Hematopoietic multipotent progenitor cell treated with erythropoietin and hydrocortisone succinate and interleukin-3 and kit ligand, for 15 days (in vitro differentiated cells): ENCODE results near the gene ZNF648.
"Not testable (repeated sequence)": the region's sequence is repeated elsewhere in the genome, so short reads cannot be mapped to it uniquely, and the experiment has no call there.

Experiments used
- DNase-seq: peaks from one replicate; pipeline ENCODE4 v3.0.0-alpha.2; 2015; ENCODE audit warnings: low spot score

The ZNF648 gene, protein sequence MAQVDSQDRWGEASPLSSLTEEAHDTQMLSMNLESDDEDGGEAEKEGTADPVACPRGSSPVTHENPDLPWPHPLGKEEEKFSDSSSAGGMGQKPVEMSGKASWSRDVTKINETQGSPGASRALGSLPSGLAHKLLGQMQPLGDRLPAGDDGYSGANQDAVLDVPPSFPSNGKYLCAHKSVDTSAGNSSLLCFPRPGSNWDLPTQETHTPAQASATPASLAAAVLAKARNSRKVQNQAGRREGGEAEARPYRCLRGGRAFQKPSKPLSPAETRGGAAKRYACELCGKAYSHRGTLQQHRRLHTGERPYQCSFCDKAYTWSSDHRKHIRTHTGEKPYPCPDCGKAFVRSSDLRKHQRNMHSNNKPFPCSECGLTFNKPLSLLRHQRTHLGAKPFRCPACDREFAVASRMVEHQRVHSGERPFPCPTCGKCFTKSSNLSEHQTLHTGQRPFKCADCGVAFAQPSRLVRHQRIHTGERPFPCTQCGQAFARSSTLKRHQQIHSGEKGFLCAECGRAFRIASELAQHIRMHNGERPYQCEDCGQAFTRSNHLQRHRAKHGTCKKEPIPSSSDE

DNA sequence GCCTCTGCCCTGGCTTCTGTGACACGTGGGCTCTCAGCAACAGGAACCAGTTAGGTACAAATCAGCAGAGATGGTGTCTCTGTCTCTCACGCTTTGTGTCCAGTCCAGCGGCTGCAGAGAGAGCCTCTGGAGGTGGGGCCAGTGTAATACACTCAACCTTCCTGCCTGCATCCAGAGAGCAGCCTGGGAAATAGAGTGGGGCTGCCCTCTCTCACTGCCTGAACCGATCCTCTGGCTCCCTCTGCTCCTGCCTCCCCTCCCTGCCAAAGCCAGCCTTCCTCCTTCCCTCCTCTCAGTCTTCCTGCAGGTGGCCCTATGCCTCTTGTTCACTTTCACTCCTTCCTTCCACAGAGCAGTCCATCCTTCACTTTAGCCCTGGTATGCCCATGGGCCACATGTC lies at the start of gene ZNF648:
TSS of gene ZNF648 (minus strand) at position 119 of the 400 bp plus-strand sequence. CDS start 3,702 bp downstream, outside the sequence.
- no peak for DNase-seq

DNA sequence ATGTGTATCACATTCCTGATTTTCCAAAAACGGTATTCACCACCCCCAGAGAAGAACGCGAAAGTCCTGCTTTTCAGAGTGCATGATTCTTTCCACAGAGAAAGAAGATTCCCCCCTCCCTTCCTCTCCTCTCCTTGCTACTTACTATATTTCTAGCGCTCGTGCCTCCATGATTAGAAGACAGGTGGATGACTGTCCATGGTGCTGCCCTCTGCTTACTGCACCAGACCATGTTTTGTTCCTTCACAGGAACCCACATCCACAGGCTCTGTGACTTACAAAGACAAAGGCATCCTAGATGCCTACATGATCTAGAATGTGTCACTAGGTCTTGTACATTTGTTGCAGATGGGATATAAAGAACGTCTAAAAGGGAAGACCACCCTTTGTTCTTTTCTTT lies 49.1 kb upstream of the ZNF648 start:
- DNase-seq = no peak

DNA sequence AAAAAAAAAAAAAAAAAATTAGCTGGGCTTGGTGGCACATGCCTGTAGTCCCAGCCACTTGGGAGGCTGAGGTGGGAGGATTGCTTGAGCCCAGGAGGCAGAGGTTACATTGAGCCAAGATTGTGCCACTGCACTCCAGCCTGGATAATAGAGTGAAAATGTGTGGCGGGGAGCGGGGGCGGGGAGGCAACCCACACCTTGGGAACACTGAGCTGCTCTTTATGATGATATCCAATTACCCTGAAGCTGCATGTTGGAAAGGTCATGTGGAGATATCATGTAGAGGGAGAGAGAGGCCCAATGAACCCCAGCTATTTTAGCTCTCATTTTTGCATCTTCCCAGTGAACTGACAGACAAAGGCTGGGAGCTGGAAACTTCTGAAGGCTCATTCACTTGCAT lies 48.3 kb upstream of the ZNF648 start:
- DNase-seq = no peak

DNA sequence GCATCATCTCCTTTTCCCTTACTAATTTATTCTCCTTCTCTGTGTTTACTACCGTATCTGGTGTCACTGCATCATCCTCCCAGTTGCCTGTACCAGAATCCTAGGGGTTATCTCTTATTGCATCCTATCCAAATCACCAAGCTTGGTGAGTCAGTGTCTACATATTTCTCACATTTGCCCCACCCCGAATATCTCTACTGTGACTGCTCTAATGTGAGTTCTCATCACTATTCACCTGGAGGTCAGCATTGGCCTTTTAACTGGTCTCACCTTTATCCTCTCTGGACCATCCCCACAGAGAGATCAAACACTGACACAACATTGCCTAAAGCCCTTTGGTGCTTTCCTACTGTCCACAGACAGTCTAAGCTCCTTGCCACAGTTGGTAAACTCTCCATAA lies 45.7 kb upstream of the ZNF648 start:
- DNase-seq = no peak

DNA sequence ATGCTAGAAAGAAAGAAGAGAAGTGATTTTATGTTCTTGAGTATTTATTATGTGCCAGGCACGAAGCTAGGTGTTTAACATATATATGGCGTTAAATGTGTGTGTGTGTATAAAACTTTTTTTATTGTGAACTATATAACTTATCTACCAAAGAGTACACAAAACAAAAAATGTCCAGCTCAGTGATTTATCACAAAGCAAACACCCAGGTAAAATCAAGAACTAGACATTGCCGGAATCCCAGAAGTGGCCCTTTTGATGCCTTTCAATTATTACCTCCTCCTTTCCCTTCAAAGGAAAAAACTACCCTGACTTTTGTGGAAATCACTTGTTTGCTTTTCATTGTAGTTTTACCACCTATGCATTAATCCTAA lies 40.5 kb upstream of the ZNF648 start:
- DNase-seq = no peak

DNA sequence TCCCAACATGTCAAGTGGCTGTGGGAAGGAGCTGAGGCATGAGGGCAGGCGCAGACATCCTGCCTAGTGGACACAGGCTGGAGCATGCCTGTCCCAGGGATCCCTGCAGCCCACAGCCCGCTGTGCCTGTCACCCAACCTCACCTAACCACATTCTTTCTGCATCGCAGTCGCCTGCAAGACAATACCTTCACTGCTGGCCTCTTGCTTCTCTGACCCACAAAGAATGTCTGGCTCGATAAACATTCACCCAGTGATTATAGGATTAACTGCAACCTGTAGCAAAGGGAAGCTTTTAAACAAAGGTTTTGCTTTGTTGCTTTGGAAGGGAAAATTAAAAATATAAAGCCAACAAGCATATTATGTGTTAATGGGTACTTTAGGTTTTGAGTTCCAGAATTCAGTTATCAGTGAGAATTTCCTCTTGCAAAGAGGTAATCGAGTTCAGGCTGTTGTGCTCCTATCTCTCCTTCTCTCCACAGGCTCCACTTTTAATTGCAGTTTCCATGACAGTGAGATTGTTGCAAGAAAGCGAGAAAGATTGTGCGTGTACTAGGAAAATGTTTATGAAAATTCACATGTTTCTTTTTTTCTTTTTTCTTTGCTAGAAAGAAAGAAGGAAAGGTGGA lies 40.0 kb upstream of the ZNF648 start:
- no peak for DNase-seq

DNA sequence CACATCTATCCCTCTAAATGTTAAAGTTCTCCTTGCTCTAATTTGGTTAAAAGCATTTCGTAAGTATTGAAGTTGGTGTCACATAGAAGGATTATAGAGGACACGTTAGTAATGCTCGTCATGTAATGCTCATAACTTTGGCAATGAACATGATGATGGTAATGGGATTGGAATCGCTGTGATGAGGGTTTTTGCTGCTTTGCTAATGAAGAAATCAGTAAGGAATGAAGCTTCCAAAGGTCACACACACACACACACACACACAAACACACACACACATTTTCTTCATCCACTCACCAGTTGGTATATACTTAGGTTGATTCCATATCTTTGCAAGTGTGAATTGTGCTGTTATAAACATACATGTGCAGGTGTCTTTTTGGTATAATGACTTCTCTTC lies 36.8 kb upstream of the ZNF648 start:
- no peak for DNase-seq

DNA sequence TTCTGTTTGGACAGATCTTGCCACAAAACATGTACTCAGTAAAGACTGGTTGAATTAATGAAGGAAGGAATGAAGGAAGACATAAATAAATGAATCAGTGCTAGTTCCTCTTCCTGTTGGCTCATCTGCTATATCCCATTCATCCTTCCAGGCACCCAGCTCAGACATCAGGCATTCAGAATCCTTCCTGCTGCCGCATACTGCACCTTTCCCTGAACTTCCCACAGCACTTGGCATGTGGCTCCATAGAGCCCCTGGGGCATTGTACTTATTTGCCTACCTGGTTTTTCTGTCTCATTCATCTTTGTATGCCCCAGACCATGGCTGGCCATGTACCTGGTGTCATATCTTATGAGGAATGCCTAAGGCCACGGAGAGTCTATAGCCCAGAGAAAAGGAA lies 34.4 kb upstream of the ZNF648 start:
- no peak for DNase-seq

DNA sequence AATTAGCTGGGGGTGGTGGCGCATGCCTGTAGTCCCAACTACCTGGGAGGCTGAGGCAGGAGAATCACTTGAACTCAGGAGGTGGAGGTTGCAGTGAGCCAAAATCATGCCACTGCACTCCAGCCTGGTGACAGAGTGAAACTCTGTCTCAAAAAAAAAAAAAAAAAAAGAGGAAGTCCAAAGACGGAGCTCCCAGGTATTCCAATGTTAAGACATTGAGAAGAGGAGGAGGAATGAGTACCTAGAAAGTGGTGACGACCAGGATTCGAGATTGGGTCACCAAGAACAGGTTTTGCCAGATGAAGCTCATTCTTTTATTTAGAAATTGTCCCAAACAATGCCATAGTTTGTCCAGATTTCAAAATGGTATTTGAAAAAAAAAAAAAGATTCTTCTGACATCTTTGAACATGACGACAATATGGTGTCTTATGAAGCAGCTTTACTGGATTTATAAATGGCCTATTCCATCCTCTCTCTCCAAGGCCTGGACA lies 33.0 kb upstream of the ZNF648 start:
- DNase-seq = not testable (repeated sequence)

DNA sequence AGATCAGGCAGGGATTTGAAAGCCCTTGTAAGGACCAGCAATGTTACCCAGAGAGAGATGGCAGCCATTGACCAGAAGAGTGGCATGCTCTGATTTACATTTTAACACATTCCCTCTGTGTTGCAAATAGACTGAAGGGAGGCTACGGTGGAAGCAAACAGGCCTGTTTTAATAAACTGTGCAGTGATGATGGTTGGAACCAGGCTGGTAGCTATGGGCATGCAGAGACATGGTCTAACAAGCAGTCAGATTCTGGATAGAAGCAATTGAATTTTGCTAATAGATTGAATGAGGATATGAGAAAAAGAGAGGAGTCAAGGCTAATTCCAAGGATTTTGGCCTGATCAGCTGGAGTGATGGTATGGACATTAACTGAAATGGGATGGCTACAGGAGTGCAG lies 32.3 kb upstream of the ZNF648 start:
- no peak for DNase-seq

DNA sequence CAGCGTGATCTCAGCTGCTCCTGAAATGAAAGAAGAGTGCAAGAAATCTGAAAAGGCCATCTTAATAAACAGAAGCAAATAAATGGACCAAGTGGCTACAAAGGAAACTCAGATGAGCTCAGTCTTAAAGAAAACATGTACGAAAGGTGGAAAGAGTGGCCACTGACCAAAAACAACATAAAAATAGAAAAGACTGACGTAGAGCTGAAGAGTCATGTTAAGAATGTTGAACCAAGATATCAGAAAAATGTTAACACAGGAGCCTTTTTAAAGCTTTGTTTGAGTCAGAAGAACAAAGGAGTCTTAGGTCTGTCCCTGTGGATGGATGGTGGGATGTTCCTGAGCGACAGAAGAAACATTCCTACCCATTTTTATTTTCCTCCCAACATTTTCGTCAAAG lies 30.8 kb upstream of the ZNF648 start:
- DNase-seq = no peak

DNA sequence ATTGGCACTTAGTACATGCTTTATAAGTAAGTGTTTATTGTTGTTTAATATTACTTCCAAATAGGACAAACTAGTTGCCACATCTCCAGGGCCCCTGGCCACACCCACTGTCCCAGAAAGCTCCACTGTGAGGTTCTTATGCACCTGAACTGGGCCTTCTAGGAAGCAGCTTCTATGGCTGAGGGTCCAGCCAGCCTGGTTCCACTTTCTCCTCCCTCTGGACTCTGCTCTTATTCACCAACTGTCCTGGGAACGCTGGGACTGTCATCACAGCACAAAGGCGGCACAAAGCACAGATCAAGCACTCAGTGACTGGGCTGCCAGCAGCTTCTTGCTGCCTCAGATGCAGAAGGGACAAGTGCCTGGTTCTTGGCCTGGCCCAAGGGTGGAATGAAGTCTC lies 29.6 kb upstream of the ZNF648 start:
- no peak for DNase-seq

DNA sequence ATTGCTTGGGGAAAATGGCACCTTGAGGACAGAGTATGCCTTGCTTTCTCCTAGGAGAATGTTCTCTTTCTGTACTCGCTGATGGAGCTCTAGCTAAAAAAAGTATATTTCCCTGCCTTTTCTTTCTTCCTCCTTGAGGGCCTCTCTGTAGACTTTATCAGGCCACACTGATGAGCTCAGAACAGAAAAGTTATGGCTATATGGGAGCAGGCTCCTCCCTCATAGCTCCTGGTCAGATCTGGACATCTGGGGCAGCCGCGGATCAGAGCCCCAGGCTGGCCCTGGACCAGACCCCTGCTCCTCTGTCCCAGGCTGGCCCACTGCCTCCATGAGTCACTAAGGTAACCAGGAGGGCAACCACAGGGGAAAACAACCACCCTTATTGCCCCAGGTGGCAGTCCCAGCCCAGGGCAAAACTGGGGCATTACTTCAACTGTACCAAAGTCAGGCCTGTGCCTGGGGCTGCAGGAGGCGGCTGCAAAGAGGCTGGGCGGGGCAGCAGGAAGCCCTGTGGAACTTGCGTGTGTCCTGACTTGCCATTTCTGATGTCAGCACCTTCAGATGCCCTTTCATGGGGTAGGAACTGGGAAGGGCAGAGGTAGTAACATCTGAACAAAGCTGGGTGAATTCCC lies 26.3 kb upstream of the ZNF648 start:
- DNase-seq = no peak

DNA sequence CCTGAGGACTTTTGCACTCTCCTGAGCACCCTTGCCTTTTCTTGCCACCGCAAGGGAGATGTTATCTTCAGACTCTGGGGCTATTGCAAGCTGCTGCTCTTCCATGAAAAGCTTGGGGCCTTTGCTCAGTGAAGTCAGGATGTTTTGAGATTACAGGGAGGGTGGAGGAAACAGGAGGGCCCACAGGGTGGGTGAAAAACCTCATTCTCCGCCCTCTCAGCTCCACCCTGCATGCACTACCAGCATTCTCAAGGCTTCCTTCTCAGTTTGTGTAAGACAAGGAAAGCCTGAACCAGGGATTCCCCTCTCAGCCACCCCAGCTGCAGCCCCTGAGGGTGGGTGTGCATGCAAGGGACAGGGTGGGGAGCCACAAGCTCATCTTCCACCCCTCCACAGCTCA lies 25.8 kb upstream of the ZNF648 start:
- no peak for DNase-seq

DNA sequence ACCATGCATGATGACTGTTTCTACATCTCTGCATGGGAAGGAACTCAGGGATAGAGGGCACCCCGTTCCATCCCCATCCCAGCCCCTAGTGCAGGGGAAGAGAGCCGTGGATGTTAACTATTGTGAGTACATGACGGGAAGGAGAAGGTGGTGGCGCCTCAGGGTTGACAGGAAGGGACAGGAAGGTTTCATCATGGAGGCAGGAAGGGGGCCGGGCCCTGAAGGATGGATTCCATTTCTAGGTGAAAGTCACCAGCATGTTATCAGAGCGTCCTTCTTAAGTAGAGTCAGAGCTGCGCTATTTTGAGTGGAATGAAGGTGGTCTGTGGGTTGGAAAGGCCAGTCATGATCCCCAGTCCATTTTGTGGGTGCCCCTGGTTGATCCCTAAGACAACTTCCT lies 25.1 kb upstream of the ZNF648 start:
- no peak for DNase-seq

DNA sequence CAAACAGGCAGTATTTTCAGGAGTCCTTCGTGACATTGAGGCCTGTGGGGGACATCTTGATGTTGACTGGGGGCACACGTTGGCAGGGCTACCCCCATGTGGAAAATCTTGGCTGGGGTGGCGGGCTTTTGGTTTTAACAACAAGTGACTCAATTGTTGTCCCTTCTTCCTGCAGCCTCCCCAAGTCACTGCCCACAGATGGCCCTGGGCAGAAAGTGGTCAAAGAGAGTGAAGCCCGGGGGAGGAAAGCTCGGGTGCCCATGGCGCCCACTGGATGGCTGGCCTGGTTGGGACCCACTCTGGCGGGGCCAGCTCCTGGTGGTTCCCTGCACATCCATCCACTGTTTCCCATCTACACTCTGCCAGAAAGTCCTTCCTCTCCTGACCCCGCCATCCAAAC lies 24.6 kb upstream of the ZNF648 start:
- no peak for DNase-seq

DNA sequence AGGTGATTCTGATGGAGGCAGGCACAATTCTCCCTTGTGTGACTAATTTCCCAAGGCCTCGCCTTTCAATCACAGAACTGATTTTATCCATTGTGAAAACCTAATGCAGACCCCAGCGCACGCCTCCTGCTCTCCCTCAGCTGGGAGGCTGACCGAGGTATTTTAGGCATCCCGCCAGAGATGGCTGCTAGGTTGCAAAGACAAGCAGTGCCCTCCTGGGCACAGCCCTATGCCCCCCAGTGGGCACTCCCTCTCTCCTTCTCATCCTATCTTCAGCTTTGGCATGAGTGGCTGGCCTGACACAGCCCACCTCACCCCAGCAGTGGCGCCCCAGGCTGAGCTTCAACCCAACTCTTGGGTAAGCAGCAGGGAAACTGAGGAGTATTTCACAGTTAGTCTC lies 24.2 kb upstream of the ZNF648 start:
- DNase-seq = no peak

DNA sequence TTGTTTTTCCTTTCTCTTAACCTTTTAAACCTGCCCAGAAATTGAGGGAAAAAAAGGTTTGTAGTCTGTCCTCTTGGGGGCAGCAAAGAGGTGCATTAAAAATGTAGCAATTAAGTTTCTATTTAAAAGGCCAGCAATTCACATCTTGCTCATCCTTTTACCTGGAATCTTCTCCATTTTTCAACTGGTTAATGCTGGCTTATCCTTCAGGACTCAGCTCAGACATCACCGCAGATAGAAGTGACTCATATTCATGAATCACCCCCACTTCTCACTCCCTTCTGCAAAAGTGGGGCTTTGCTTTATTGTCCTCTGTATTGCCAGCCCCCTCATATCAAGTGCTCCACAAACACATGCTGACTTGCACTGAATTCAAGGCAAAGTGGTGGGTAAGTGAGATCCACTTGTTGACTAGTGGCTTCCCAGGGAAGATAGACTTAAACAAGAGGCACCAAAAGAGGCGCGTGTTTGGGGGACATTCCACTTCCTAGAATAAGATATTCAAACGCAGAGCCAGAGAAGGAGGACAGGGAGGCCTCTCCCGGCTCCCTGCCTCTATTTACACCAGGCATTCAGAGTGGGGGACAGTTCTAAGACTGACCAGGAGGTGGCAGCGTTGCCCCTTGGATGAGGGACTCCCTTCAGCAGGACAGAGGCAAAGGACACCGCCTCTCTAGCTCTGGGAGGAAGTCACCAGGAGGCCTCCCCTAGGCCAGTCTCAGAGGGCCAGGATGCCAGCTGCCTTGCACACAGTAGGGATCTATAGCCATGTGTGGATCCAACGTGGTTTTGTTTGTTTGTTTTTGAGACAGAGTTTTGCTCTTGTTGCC lies 23.2 kb upstream of the ZNF648 start:
- DNase-seq = peak; percentile 81

DNA sequence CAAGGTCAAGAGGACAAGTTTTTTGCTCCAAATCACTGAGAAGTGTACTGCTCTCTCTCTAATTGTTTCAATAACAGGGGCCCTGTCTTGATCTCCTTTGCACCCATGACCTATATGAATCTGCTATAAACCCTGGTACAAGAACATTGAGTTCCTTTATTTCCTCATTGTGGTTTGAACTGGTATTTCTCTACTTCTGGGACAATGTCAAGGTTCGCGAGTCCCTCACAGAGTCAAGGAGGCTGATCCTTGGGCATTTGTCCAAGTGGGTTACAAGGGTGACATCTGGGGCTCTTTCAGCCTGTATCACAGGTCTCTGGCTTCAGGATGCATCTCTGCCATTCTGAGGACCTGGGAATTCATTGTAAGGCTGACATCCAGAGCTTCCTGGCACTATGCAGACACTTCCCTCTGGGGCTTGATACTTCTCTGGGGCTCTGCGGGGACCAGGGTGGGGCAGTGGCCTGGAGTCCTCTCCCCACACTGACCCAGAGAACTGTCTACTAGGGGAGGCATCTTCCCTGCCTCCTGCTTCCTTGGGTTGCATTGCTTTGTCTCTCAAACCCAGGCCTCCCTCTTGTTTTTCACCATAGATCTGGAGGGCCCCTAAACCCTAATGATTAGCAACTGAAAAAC lies 22.5 kb upstream of the ZNF648 start:
- DNase-seq = no peak

DNA sequence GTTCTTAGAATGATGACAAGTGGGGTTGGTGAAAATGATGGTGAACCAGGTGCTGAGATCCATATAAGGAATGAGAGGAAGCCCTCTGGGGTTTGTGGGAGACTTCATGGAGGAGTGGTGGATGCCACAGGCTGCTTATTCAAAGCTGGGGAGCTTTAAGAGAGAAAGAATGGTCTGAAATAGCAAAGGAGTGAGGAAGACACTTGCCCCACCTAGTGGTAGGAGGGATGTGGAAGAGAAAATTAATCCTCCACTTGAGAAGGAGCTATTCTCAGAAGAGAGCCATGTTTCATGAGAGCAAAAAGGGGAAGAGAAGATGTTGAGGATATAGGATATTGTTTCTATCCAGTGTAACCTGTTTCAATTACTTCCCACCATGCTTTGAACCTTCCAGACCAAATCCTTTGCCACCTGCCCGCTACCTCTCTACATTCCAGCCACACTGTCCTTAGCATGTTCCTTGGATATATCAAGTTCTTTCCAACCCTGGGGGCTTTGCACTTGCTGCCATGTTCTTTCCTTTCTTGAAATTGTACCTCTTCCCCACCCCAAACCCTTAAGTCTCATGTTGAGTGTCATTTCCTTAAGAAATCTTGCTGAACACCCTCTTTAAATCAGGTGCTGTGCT lies 19.6 kb upstream of the ZNF648 start:
- DNase-seq = peak; percentile 15

DNA sequence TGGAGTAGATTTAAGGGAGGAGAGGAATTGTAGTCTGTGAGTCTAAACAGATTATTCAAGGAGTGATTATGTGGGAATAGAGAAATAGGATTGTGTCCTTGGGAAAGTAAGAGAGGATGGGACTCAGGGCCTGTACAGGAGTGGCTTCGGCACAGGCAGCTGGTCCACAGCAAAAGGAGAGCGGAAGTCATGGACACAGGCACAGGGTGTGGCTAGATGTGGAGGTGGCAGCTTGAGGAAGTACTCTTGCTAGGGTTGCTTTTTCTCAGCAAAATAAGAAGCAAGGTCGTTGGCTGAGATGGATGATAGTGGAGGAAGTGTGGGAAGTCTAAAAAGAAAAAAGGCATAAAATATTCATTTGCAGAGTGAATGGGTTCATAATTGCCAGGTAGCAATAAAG lies 18.5 kb upstream of the ZNF648 start:
- DNase-seq = no peak
